GM12865 (cell line): ENCODE measurements around the gene NPTXR.

Experiments
- DNase-seq: peaks from one replicate; pipeline ENCODE4 v3.0.0; 2010; ENCODE audit warnings: low read depth
- H3K4me3 ChIP-seq: 2 replicates; pipeline ENCODE4 v1.5.1; 2011; ENCODE audit warnings: mild to moderate bottlenecking, low read depth, low read length, control low read depth
- TF ChIP-seq, protein P1 (sequence below): IDR thresholded peaks from 2 replicates; pipeline ENCODE4 v1.5.1; 2011; ENCODE audit warnings: low read length, control low read depth, low read depth, inconsistent platforms; ENCODE audit not compliant: insufficient read depth; ENCODE audit errors: missing control alignments

The NPTXR gene

GRCh38 chr22:38792833-38793232 is 51.0 kb downstream of the NPTXR start:
- TF ChIP-seq, protein P1, sequence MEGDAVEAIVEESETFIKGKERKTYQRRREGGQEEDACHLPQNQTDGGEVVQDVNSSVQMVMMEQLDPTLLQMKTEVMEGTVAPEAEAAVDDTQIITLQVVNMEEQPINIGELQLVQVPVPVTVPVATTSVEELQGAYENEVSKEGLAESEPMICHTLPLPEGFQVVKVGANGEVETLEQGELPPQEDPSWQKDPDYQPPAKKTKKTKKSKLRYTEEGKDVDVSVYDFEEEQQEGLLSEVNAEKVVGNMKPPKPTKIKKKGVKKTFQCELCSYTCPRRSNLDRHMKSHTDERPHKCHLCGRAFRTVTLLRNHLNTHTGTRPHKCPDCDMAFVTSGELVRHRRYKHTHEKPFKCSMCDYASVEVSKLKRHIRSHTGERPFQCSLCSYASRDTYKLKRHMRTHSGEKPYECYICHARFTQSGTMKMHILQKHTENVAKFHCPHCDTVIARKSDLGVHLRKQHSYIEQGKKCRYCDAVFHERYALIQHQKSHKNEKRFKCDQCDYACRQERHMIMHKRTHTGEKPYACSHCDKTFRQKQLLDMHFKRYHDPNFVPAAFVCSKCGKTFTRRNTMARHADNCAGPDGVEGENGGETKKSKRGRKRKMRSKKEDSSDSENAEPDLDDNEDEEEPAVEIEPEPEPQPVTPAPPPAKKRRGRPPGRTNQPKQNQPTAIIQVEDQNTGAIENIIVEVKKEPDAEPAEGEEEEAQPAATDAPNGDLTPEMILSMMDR: no peak
- H3K4me3 ChIP-seq: peak overlapping the region; percentile 83; the same call in 1 of the 2 replicates

GRCh38 chr22:38789606-38790005 is 54.2 kb downstream of the NPTXR start:
- DNase-seq: no peak

More at GRCh38 chr22:38792833-38793232, 51.0 kb downstream of the NPTXR start:
- no peak for DNase-seq

GRCh38 chr22:38788846-38789245 is 55.0 kb downstream of the NPTXR start:
- TF ChIP-seq, protein P1: no peak
- no peak overlapping the region for H3K4me3 ChIP-seq

More at GRCh38 chr22:38789606-38790005, 54.2 kb downstream of the NPTXR start:
- TF ChIP-seq, protein P1: no peak
- H3K4me3 ChIP-seq: no peak overlapping the region

DNA sequence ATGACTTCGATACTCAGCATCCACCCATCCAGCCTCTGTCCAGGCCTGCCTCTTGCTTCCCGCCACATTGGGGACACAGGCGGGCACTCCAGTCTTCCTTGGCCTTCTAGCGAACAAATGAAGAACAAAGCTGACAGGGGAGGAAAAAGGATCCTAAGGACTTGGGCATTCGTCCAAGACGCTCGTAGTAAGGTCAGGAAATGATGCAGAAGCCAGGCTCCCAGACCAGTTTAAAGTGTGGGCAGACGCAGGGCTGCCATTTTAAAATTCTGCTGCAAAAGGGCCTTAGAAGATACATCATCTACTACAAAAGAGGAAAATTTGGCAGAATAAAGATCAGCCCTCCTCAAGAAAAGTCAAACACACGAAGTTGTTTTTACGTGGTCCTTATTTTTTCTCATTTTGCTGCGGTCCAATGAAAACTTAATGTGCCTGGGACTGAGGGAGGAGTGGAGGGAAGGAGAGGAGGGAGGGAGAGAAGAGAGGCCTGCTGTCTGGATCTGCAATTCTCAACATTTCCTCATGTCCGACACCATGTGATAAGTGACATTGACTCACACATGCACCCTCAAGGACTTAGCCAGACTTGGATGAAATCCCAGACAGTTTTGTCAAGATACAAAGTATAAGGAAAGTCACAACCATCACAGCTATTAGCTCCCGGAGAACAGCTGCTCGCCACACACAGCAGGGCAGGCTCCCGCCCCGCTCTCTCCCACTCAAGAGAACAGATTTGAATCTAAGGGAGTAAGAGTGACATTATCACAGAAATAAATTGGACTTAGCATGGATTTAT is 55.6 kb downstream of the NPTXR start:
- DNase-seq: no peak
- no peak overlapping the region for H3K4me3 ChIP-seq
- TF ChIP-seq, protein P1: no peak

More at GRCh38 chr22:38788846-38789245, 55.0 kb downstream of the NPTXR start:
- DNase-seq: no peak

GRCh38 chr22:38786631-38787030 is 57.2 kb downstream of the NPTXR start:
- DNase-seq: no peak
- TF ChIP-seq, protein P1: no peak

GRCh38 chr22:38784856-38785255 is 59.0 kb downstream of the NPTXR start:
- TF ChIP-seq, protein P1: no peak
- DNase-seq: no peak
- no peak overlapping the region for H3K4me3 ChIP-seq

More at GRCh38 chr22:38786631-38787030, 57.2 kb downstream of the NPTXR start:
- no peak overlapping the region for H3K4me3 ChIP-seq
